ENCODE measurements around the gene SCN1B.

GRCh38 chr19:35015954-35016351 lies 14.3 kb upstream of the SCN1B start:
- TF ChIP-seq SCMH1 (CRISPR knock-in tag; IDR thresholded peaks at IDR 0.05; ENCODE audit: borderline replicate concordance) (no peak), CBX2 (IDR thresholded peaks at IDR 0.05; ENCODE audit: low read depth, low read length) (no peak), CBX2 (CRISPR knock-in tag; IDR thresholded peaks at IDR 0.05; ENCODE audit: low read depth) (no peak), MAX (IDR thresholded peaks at IDR 0.05) (no peak), HDAC2 (CRISPR knock-in tag; IDR thresholded peaks at IDR 0.05) (no peak), CTCF (CRISPR knock-in tag; IDR thresholded peaks at IDR 0.05) (no peak), ZNF333 (CRISPR knock-in tag; IDR thresholded peaks at IDR 0.05; ENCODE audit: borderline replicate concordance) (no peak), ATF7 (IDR thresholded peaks at IDR 0.05) (no peak), ATF7 (CRISPR knock-in tag; IDR thresholded peaks at IDR 0.05) (no peak), POLR2A (IDR thresholded peaks at IDR 0.05; ENCODE audit: insufficient read depth in 1 of 2, low read depth in 2 of 2, low read length in 2 of 2) (no peak), RFXAP (CRISPR knock-in tag; IDR thresholded peaks at IDR 0.05; ENCODE audit: borderline replicate concordance) (no peak)
